ENCODE results near the gene FAM20C. TPM values are rescaled to one million over a fixed set of nuclear protein-coding genes. Genes with fewer than 3 reads are reported as not detected.

FAM20C gene
- total RNA-seq, 1 experiment from 2014 or later: 62.6 TPM

DNA sequence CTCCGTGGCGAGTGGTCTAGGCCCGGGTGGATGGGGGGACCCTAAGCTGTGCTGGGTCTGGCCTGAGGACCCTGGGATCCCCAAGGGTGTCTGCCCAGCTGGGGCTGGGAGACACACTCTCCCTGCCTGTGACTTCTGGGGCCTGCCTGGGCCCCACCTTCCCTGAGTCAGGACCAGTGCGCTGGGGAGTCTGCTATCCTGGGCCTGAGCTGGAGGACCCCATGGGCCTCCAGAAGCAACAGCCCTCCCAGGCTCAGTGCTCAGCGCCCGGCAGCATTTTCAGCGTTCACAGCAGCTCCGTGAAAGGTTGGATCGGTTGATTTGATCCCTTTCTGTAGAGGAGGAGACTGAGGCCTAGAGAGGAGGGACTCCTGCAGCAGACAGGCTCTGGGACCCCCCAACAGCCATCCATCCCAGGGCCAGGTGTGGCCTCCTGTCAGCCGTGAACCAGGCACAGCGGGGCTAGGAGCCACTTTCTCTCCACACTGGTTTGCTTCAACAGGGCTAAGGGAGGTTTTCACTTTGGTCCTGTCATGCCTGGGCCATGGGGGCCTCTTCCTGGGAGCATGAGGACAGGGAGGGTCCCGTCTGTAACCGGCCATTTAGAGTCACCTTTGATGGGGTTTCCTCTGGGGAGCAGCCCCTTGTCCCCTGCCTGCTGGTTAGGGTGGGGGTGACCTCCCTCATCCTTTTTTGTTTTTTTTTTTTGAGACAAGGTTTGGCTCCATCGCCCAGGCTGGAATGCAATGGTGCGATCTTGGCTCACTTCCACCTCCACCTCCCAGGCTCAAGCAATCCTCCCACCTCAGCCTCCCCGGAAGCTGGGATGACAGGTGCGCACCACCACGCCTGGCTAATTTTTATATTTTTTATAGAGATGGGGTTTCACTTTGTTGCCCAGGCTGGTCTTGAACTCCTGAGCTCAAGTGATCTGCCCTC lies 110.0 kb downstream of the FAM20C start:
- Histone ChIP-seq H2BK15ac (ENCODE audit: low read depth, low read length) (no peak overlapping the region), H3K27ac (ENCODE audit: insufficient read length, low read depth, low read length) (no peak overlapping the region), H2AFZ (ENCODE audit: low read length) (no peak overlapping the region), H3K27me3 (ENCODE audit: insufficient read depth, low read length) (no peaks in the 10 kb centered on the region), H4K5ac (ENCODE audit: insufficient read length, low read depth, low read length) (no peak overlapping the region), H3K9ac (ENCODE audit: extremely low read depth, insufficient read length, low read length) (no peak overlapping the region), H3K4me1 (ENCODE audit: insufficient read depth, low read length) (no peaks in the 10 kb centered on the region), H3T11ph (ENCODE audit: low read length) (no peak overlapping the region), H2BK5ac (ENCODE audit: insufficient read length, low read length) (no peak overlapping the region), H2BK12ac (ENCODE audit: insufficient read length, low read depth, low read length) (no peak overlapping the region), H3K56ac (ENCODE audit: insufficient read length, low read depth, low read length) (no peak overlapping the region), H3K4ac (ENCODE audit: low read depth, low read length) (no peak overlapping the region), H3K79me2 (ENCODE audit: insufficient read depth, low read length) (no peaks in the 10 kb centered on the region), H2BK20ac (ENCODE audit: low read depth, low read length, poor library complexity, severe bottlenecking) (no peak overlapping the region), H4K91ac (ENCODE audit: insufficient read length, low read depth, low read length) (no peak overlapping the region), H3K23ac (ENCODE audit: insufficient read length, low read depth, low read length) (no peak overlapping the region), H3K9me3 (ENCODE audit: control insufficient read depth, low read depth, low read length) (no peaks in the 10 kb centered on the region), H3K4me2 (ENCODE audit: insufficient read depth, insufficient read length, low read length) (no peak overlapping the region), H2AK5ac (ENCODE audit: insufficient read length, low read length) (no peak overlapping the region), H3K23me2 (ENCODE audit: insufficient read length, low read depth, low read length, poor library complexity, severe bottlenecking) (no peaks in the 10 kb centered on the region), H3K18ac (ENCODE audit: insufficient read length, low read depth, low read length) (no peak overlapping the region), H3K14ac (ENCODE audit: insufficient read depth, low read length) (no peak overlapping the region), H2BK120ac (ENCODE audit: low read depth, low read length, poor library complexity, severe bottlenecking) (no peak overlapping the region), H3K79me1 (ENCODE audit: insufficient read depth, low read depth, low read length, poor library complexity, severe bottlenecking) (no peaks in the 10 kb centered on the region), H4K20me1 (ENCODE audit: control insufficient read depth, insufficient read depth, insufficient read length) (no peaks in the 10 kb centered on the region), H4K8ac (replicated peaks; ENCODE audit: insufficient read length, low read depth, low read length) (no peak overlapping the region)
- no peak for DNase-seq
- no peak overlapping the region for H3K4me3 Mint-ChIP-seq
- H3K9me3 Mint-ChIP-seq: peaks cover 5 to 10% of the 10 kb centered on the region in 2 experiments
- no peaks in the 10 kb centered on the region; a peak in 1 of 7 replicates for H3K36me3 Mint-ChIP-seq (ENCODE audit: insufficient read depth in 1 of 3, low read depth in 3 of 3)
- peaks cover 2% of the 10 kb centered on the region for H3K27me3 Mint-ChIP-seq (ENCODE audit: low read depth)
- TF ChIP-seq, protein P1, sequence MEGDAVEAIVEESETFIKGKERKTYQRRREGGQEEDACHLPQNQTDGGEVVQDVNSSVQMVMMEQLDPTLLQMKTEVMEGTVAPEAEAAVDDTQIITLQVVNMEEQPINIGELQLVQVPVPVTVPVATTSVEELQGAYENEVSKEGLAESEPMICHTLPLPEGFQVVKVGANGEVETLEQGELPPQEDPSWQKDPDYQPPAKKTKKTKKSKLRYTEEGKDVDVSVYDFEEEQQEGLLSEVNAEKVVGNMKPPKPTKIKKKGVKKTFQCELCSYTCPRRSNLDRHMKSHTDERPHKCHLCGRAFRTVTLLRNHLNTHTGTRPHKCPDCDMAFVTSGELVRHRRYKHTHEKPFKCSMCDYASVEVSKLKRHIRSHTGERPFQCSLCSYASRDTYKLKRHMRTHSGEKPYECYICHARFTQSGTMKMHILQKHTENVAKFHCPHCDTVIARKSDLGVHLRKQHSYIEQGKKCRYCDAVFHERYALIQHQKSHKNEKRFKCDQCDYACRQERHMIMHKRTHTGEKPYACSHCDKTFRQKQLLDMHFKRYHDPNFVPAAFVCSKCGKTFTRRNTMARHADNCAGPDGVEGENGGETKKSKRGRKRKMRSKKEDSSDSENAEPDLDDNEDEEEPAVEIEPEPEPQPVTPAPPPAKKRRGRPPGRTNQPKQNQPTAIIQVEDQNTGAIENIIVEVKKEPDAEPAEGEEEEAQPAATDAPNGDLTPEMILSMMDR (conservative IDR thresholded peaks at IDR 0.05): no peak
- H3K4me1 Mint-ChIP-seq: peaks cover 0 to 5% of the 10 kb centered on the region in 2 experiments; a peak in 1 of 4 replicates
- WGBS (ENCODE audit: extremely low coverage, insufficient read length, low lambda C conversion rate): no CpG with 5 or more reads among the region's 18 CpGs
- no peak overlapping the region for H3K27ac Mint-ChIP-seq
